ENCODE data around the gene RRAS2.

Gene RRAS2

DNA sequence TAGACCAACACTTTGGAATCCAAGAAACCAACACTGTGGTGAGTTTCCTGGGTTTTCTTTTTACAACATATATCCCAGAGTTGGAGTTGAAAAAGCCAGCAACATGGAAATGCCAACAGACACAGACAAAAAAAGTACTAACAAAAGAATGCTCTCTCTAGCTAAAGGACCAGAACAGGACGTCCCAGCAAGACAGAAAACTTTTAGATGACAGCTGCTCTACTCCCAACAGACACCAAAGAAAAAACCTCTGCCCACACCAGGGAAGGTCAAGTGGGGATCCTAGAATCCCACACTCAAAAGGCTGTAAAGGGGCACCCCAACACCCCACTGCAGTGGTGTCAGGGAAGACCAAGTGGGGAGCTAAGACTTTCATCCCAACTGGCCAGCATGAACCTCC lies 23.3 kb downstream of the RRAS2 start:
- no peak for DNase-seq

DNA sequence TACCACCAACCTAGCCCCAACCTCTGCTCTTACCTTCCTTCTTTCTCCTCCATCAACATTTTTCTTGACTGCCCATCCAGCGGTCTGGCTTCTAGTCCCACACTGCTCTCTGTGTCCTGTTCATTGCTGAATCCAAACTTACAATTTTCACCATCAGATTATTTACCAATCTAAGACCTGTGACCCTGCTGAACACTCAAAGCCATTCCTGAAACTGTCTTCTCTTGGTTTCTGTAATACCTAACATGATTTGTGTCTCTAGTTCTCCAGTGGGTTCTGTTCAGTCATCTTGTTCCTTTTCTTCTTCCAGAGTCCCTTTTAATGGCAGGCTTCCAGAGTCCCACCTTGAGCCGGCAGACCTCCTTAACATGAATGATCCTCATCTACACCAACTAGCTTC lies 24.1 kb downstream of the RRAS2 start:
- no peak for DNase-seq

DNA sequence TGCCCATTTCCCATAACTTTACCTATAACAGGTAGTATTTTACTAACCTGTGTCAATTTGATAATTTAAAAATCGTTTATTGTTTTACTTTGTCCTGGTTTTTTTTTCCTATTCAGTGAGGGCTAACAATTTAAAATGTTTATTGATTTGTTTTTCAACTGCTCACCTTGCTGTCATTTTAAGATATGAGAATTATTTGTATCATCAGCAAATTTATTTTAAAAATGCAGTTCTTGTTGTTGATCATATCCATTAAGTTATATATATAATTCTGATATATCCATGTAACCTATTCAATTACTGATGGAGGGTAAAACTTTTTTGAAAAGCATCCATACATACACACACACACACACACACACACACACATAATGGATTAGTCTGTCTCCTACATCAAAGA lies 24.8 kb downstream of the RRAS2 start:
- DNase-seq, result no peak

DNA sequence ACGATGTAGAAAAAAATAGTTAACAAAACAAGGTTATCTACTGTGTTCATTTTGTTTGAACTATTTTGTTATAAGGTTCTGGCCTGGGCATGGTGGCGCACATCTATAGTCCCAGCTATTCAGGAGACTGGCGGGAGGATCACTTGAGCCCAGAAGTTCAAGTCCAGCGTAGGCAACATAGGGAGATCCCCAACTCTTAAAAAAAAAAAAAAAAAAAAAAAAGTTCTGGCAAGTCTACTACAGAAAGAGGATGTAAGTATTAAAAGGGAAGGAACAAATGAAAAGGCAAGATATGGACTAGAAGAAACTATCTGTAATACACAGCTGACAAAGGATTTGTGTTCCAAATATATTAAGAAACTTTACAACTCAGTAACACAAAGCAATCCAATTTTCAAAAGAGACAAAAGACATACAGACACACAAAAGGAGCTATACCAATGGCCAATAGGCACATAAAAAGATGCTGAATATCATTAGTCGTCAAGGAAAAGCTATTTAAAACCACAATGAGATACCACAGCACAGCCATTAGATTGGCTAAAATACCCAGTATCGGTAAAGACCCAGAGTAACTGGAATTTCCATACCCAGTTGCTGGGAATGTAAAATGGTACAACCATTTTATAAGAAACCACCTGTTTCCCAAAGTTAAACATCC lies 27.4 kb downstream of the RRAS2 start:
- DNase-seq, result no peak

DNA sequence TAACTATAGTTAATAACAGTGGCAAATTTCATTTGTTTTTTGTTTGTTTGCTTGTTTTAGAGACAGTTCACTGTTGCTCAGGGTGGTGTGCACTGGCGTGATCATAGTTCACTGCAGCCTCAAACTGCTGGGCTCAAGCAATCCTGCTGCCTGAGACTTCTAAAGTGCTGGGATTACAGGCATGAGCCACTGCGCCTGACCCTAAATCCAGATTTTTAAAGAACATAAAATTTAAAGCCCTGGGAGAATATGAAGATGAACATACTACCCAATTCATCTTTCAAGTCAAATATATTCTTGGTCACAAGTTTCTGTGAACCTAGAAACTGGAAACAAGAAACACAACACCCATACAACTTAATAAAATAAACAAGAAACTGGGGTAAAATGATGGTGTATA lies 28.1 kb downstream of the RRAS2 start:
- DNase-seq, result no peak

DNA sequence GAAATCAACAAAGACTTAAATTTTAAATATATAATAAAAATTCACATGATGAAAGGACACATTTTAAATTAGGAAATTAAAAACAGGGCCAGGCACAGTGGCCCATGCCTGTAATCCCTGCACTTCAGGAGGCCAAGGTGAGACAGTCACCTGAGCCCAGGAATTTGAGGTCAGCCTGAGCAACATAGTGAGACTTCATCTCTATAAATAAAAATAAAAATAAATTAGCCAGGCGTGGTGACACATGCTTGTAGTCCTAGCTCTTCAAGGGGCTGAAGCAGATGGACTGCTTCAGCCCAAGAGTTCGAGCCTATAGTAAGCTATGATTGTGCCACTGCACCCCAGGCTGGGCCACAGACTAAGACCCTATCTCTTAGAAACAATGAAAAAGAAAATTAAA lies 29.3 kb downstream of the RRAS2 start:
- DNase-seq, result no peak

DNA sequence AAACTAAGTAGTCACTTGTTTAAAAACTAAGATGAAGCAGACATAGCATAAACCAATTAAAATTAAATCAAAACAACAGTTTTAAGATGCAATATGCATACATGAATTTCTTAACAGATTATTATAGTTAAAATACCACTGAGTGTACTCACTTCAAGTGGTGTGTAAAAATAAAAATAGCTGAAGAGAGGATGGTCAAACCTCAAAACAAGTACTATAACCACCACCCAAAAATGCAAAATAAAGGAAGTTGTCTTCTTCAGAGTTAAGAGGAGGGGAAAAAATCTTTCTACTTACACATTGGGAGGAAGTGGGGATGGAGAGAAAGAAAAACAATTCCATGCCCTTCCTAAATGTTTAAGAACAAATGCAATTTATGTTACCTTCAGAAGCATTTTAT lies 31.9 kb downstream of the RRAS2 start:
- DNase-seq, result no peak

DNA sequence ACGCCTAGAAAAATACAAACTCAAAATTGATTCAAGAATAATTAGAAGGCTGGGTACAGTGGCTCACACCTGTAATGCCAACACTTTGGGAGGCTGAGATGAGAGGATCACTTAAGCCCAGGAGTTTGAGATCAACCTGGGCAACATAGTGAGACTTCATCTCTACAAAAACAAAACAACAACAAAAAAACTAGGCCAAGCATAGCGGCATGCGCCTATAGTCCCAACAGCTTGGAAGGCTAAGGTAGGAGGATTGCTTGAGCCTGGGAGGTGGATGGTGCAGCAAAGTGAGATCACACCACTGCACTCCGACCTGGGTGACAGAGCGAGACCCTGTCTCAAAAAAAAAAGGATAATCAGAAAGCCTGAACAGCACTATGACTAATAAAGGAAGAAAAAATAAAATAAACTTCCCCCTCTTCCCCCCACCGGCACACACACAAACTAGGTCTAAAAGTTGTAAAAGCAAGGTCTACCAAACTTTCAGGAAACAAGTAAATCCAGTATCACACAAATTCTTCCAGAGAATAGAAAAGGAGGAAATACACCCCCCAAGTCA lies 35.8 kb downstream of the RRAS2 start:
- no peak for DNase-seq

DNA sequence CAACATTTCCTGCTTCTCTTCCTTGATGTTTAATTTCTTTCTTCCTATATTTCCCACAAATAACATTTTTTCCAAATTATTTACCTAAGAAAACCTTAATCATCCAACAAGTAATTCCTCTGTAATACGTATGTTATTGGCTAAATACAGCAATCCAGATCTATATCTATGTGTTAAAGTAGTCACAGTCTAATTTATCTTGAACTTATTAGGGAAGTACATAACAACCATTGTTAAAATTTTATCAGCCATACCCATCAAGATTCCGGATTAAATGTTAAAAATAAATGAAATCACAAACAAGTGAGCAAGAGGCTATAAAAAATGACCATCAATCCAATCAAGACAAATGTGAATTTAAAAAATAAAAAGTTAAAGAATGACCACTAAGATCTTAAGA lies 36.5 kb downstream of the RRAS2 start:
- DNase-seq, result no peak

DNA sequence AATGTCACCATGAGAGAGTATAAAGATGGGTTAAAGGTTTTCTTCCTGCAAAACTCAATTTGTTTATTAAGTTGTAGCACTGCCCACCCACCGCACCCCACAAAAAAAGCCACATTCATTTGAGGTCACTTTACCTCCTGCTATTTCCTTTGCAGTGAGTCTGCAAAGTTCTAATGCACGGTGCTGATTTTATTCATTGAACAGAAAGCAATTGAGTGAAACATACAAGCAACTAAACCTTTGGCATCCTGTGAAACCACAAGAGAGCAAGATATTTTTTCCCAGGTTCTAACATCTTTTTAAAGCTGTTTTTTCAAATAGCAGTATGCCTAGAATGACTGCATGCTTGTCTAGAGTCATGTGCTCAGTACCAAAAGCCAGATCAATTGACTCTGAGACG lies 39.0 kb downstream of the RRAS2 start:
- no peak for DNase-seq

DNA sequence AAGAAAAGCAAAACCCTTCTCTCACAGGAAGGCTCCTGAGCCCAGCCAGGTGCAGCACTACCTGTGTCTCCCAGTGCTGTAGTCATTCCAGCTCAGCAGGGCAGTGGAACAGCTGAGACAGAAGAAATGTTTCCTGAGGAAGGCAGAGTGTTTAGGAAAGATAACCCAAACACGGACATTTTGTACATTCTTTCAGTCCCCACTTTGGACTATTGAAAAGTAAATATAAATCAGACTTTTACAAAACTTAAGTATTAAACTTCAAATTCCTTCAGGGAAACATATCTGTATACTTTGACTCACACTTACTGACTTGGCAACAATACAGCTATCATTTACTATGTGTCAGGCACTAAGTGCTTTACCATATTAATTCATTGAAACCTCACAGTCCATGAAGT lies 40.4 kb downstream of the RRAS2 start:
- DNase-seq, result no peak

DNA sequence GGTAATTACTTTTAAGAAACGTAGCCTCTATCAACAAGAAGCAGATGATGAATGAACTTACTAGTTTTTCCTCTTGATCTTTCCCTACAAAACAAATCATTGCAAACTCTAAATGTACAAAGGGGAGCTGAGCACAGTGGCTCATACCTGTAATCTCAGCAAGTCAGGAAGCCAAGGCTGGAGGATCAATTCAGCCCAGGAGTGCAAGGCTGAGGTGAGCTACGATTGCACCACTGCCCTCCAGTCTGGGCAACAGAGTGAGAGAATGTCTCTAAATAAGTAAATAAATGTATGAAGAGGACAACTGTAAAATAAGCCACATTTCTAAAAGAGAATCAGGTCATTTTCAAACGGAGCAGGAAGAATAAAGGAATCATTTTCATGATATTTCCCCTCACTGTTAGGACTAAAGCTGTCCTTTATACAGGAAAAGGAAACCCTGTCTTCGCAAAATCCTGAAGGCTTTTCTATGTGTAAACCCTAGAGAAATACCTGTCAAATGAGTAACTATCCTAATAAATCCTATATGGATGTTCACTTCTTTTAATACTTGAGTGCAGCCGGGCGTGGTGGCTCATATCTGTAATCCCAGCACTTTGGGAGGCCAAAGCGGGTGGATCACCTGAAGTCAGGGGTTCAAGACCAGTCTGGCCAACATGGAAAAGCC lies 41.2 kb downstream of the RRAS2 start:
- no peak for DNase-seq

DNA sequence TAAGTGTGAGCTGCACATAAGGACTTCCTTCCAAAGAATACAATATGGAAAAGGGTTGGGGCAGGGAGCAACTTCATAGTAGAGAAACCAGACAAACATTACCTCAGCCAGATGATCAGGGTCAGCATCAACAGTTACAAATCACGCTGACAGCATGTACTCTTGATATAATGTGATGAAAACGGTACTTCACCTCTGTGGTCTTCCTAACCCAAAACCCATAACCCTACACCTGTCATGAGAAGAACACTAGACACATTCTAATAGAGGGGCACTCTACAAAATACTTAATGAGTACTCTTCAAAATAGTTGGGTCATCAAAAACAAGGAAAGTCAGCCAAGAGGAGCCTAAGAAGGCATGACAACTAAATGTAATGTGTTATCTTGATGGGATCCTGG lies 43.9 kb downstream of the RRAS2 start:
- DNase-seq, result no peak

DNA sequence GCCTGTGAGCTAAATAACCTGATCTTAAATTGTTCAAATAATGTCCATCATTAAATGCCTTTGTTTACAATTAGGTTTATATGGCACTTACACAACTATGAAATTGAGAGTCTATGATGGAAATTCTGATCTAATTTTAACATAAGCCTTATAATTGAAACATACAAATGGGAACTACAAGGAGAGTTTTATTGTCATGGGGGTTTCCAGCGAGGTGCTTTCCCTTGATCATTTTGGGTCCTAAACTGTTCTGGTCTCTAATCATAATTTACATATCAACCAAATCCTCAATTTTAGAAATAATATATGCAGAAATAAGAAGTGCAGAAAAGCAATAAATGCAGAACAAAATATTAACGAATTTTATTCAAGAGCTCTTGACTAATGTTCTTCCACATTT lies 44.9 kb downstream of the RRAS2 start:
- DNase-seq, result no peak

DNA sequence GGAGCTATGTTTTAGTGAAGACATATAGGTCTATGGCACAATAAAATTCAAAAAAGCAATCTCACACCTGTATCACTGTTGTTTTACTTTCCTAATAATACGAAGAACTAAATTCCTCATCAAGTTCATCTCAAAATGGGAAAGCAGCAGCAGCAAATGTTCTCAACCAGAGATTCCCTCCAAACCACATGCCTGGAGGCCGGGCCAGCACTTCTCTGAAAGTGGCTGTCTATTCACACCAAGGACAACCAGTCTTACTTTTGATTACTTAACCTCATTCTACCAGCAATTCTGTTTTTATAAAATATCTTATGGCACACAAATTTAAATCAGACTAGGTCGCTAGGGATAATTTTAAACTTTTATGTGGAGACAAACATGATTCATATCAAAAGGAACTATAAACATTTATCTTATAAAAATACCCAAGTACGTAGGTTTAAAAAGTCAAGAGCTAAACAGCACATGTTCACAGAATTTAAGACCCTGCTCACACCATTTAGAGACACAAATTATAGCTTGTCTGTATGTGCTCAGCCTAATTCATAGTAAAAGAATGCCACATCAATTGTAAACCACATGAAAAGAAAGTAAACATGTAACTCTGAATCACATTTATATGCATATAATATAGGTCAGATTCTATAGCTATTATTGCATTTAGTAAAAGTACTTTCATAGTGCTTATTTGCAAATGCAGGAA lies 46.1 kb downstream of the RRAS2 start:
- DNase-seq, result no peak

DNA sequence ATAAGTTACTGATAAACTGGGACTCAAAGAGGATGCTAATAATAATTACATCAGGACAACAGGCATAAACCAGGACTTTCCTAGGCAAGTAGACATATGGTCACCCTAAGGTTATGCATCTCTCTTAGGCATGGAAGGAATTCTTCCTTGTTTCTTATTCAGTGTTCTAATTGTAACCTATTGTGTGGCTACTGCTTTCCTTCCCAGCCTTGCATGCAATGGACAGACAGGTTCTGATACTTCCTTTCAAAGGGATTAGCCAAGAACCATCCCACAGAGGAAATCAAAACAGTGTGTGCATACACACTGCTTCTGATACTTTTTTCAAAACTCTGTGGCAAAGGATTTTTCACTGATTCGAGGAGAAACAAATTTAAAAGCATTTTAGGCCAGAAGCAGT lies 48.3 kb downstream of the RRAS2 start:
- DNase-seq, result no peak

DNA sequence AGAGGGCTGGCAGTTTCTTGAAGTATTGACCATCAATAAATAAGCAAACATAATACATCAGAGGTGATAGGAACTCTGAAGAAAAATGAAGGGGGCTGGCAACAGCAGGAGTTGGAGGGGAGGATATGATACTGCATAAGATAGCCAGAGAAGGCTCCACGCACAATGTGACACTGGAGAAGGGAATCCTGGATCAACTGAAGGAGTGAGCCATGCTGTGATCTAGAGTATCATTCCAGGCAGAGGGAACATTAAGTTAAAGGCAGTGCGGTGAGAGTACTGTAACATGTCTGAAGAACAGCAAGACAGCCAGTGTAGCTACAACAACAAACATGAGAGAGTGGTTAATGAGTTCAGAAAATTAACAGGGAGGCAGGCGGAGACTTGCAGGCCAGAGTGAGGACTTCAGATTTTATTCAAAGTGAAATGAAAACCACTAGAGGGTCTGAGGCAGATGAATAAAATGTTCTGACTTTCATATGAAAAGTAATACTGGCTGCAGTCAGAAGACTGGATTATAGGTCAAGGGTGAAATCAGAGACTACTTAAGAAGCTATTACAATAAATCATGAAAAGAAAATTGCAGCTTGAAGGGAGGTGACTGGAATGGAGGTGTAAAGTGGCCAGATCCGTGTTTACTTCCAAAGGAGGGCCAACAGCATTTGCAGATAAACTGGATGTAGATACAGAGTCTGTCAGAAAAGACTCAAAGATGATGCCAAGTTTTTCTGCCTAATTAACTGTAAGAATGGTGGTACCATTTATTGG lies 49.4 kb downstream of the RRAS2 start:
- DNase-seq, result no peak

DNA sequence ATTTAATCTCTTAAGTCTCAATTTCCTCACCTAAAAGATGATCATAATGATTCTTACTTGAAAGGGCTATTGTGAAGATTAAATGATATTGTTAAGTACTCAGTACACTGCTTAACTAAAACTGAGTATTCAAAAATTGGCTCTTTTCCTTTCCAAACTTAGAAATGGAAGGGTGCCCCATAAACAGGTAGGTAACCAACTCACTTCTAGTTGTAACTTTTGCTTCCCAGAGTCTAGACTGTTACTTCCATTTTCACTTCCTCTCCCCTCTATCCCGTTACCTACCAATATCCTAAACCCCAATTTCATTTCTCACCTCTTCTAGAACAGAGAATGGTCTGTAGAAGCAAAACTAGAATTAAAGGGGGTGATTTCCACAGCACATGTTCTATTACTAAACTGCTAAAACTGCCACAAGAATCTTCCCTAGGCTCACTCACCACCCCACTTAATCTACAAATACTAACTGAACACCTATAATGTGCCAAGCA lies 50.0 kb downstream of the RRAS2 start:
- no peak for DNase-seq

DNA sequence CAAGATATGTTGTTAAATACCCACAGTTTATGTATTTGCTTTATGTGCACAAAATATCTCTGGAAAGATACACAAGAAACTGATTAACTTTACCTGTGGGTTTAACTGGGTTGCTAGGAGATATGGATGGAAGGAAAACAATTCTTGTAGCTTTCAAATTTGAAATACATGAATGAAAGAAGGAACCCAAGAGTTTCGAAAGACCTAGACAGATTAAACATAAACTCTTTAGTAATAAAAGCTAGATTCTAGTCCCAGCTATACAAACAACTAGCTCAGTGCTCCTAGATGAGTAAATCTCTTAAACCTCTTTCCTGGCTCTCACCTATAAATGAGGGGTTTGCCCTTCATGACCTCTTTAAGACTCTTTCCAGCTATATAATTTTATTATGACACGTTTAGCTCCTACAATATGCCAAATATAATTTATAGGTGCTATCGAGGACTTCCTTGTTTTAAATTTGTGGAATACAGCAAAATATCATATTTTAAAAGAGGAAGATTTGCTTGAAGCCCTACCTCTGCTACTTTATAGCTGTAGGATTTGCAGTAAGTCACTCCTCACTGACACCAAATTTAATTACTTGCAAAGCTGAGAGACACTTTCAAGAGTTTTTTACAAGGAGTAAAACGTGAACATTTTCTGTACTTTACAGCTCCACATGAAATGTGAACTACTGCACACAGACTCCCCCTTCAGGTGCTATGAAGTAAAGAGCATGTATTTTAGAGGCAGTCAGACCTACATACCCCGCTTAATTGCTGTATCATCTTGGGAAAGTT lies 50.7 kb downstream of the RRAS2 start:
- no peak for DNase-seq

DNA sequence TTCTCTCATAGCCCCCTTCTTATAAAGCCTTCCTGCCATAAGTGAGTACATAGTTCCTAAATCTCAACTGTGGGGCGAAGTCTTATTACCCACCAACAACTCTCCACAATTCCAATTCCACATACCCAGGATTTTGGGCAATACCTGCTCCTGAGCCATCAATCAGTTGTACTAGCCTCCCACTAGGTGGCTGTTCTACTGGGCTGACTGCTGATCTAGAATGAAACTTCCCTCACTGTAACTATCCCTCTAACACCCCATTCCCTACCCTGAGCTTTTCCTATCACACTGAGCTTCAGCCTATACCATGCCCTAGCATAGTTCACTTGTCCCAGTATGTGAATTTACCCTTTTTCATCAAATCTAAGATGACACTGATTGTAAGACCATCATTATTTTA lies 52.5 kb downstream of the RRAS2 start:
- DNase-seq, result no peak

DNA sequence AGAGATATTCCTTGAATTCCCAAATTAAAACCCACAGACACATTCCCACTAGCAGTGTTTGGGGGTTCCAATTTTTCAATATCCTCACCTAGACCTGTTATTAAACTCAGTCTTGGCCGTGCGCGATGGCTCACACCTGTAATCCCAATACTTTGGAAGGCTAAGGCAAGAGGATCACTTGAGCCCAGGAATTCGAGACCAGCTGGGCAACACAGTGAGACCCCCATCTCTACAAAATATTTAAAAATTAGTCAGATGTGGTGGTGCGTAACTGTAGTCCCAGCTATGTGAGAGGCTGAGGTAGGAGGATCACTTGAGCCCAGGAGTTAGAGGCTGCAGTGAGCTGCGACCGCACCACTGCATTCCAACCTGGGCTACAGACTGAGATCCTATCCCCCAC lies 53.3 kb downstream of the RRAS2 start:
- no peak for DNase-seq

DNA sequence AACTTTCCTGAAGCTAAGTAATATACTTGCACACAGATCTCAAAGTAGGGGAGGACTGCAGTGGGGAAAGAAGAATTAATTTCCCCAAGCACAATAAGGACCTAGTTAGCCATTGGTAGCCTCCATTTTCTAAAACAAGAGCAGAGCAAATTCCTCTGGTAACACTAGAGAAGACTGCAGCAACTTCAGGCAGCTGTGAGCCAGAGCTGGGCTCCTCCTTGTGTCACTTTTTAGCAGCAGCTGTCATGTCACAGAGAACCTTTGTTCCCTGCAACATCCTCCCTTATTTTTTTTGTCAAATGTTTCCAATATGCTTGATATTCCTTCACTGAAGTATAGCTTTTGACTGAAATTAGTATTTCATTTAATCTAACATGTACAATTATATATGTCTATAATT lies 54.4 kb downstream of the RRAS2 start:
- no peak for DNase-seq

Data from activated effector memory CD4-positive, alpha-beta T cell treated with anti-CD3 and anti-CD28 coated beads, Interleukin-2, amount 50 U/mL, for 16 hours (primary cell).